PC-9 (cell line): ENCODE data around the gene ATP2C1.

Experiments
- EZH2 ChIP-seq: fragments of 200-600 bp; sonication (generic); IDR thresholded peaks from 2 replicates; pipeline ENCODE4 v1.8.0; 2017; ENCODE audit warnings: antibody characterized with exemption, low read depth
- TF ChIP-seq, protein P1 (sequence below): fragments of 200-600 bp; sonication (generic); conservative IDR thresholded peaks from 2 replicates; pipeline ENCODE4 v1.6.1; 2017; ENCODE audit warnings: mixed run types, antibody characterized with exemption, mild to moderate bottlenecking, moderate library complexity

DNA sequence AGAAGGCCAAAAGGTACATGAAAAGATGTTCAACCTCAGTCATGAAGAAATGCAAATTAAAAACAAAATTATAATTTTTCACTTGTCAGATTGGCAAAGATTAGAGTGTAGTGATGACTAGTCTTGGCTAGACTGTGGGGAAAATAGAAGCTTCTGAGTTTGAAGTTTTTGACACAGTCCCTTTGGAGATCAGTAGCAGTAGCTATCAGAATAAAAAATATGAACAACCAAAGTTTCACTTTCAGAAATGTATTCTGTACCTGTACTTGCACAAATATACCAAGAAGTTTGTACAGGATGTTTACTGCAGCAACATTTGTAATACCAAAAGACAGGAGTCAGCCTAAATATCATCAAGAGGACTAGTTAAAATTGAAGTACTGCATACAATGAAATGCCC, 14.1 kb downstream of the ATP2C1 start:
- TF ChIP-seq, protein P1, sequence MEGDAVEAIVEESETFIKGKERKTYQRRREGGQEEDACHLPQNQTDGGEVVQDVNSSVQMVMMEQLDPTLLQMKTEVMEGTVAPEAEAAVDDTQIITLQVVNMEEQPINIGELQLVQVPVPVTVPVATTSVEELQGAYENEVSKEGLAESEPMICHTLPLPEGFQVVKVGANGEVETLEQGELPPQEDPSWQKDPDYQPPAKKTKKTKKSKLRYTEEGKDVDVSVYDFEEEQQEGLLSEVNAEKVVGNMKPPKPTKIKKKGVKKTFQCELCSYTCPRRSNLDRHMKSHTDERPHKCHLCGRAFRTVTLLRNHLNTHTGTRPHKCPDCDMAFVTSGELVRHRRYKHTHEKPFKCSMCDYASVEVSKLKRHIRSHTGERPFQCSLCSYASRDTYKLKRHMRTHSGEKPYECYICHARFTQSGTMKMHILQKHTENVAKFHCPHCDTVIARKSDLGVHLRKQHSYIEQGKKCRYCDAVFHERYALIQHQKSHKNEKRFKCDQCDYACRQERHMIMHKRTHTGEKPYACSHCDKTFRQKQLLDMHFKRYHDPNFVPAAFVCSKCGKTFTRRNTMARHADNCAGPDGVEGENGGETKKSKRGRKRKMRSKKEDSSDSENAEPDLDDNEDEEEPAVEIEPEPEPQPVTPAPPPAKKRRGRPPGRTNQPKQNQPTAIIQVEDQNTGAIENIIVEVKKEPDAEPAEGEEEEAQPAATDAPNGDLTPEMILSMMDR: no peak
- TF ChIP-seq EZH2: no peak
